HEK293 (cell line): ENCODE data around the gene TXNRD2.
A peak's percentile ranks its signal among the peaks of the same experiment; 100 is the strongest.

ENCODE experiments used
- CTCF ChIA-PET: fragments of 350-600 bp; formaldehyde crosslinking; extraction: SDS; loops from one replicate; lab custom pipeline; 2021; ENCODE audit warnings: antibody characterized with exemption; lab: Yijun Ruan, JAX
- POLR2A ChIA-PET: fragments of 300-600 bp; formaldehyde crosslinking; extraction: SDS; loops from one replicate; lab custom pipeline; 2020; ENCODE audit warnings: antibody characterized with exemption, inconsistent platforms; lab: Yijun Ruan, JAX
- H3K27ac ChIP-seq: fragments of 200-500 bp; sonication (Bioruptor generic); 2 replicates; pipeline ENCODE4 v1.5.1; 2014; ENCODE audit warnings: low read depth, low read length, control low read depth, inconsistent platforms; ENCODE audit errors: extremely low read depth
- H3K36me3 ChIP-seq, 2 experiments: fragments of 200-500 bp in 1 of 2; sonication (Bioruptor generic) in 1 of 2; 1 replicate in 1 of 2; 2 replicates in 1 of 2; pipeline ENCODE4 v1.5.1; 2014 to 2017; ENCODE audit warnings: inconsistent platforms in 2 of 2, low read length in 2 of 2; ENCODE audit not compliant: control insufficient read depth in 2 of 2, insufficient read depth in 1 of 2
- H3K4me1 ChIP-seq: fragments of 200-500 bp; sonication (Bioruptor generic); 2 replicates; pipeline ENCODE4 v1.5.1; 2014; ENCODE audit warnings: mild to moderate bottlenecking, low read length, inconsistent platforms; ENCODE audit not compliant: control insufficient read depth, insufficient read depth
- H3K4me3 ChIP-seq: 2 replicates; pipeline ENCODE4 v1.5.1; 2011; ENCODE audit warnings: low read depth, mild to moderate bottlenecking, control low read depth, low read length, moderate library complexity
- H3K9me3 ChIP-seq: fragments of 200-500 bp; sonication (Bioruptor generic); 2 replicates; pipeline ENCODE4 v1.5.1; 2014; ENCODE audit warnings: low read depth, low read length, inconsistent platforms; ENCODE audit not compliant: control insufficient read depth, insufficient read depth
- EGR2 ChIP-seq: fragments of 450-650 bp; formaldehyde crosslinking; IDR thresholded peaks from 2 replicates; pipeline ENCODE4 v1.5.1; 2016; ENCODE audit warnings: low read depth, missing biosample characterization, missing genetic modification characterization
- FEZF1 ChIP-seq: fragments of 450-650 bp; formaldehyde crosslinking; IDR thresholded peaks from 2 replicates; pipeline ENCODE4 v1.5.1; 2016; ENCODE audit warnings: missing biosample characterization, missing genetic modification characterization
- HOXC10 ChIP-seq: sonication (generic); formaldehyde crosslinking; IDR thresholded peaks from 2 replicates; pipeline ENCODE4 v1.8.1; 2023; ENCODE audit warnings: mild to moderate bottlenecking, missing genetic modification reagents
- KLF10 ChIP-seq: fragments of 450-650 bp; IDR thresholded peaks from 2 replicates; pipeline ENCODE4 v1.5.1; 2018; ENCODE audit warnings: missing biosample characterization, mild to moderate bottlenecking, missing genetic modification characterization
- OVOL3 ChIP-seq: fragments of 450-650 bp; formaldehyde crosslinking; IDR thresholded peaks from 2 replicates; pipeline ENCODE4 v1.5.1; 2016; ENCODE audit warnings: missing biosample characterization, missing genetic modification characterization
- PRDM4 ChIP-seq: fragments of 450-650 bp; formaldehyde crosslinking; IDR thresholded peaks from 2 replicates; pipeline ENCODE4 v1.5.1; 2017; ENCODE audit warnings: missing biosample characterization, missing genetic modification characterization
- REST ChIP-seq: fragments of 450-650 bp; formaldehyde crosslinking; IDR thresholded peaks from 2 replicates; pipeline ENCODE4 v1.5.1; 2016; ENCODE audit warnings: missing biosample characterization, missing genetic modification characterization
- SALL2 ChIP-seq: fragments of 450-650 bp; formaldehyde crosslinking; IDR thresholded peaks from 2 replicates; pipeline ENCODE4 v1.5.0; 2017; ENCODE audit warnings: missing biosample characterization, mild to moderate bottlenecking, missing genetic modification characterization, borderline replicate concordance
- SCRT2 ChIP-seq: fragments of 450-650 bp; formaldehyde crosslinking; IDR thresholded peaks from 2 replicates; pipeline ENCODE4 v1.5.1; 2016; ENCODE audit warnings: missing biosample characterization, missing genetic modification characterization
- TRIM28 ChIP-seq: IDR thresholded peaks from 2 replicates; pipeline ENCODE4 v1.6.1; 2011; ENCODE audit warnings: low read length, control low read depth, borderline replicate concordance
- ZBTB48 ChIP-seq: fragments of 450-650 bp; formaldehyde crosslinking; IDR thresholded peaks from 2 replicates; pipeline ENCODE4 v1.5.1; 2016; ENCODE audit warnings: missing biosample characterization, missing genetic modification characterization
- ZBTB7A ChIP-seq: fragments of 450-650 bp; formaldehyde crosslinking; IDR thresholded peaks from 2 replicates; pipeline ENCODE4 v1.5.1; 2016; ENCODE audit warnings: low read depth, missing biosample characterization, missing genetic modification characterization
- ZNF121 ChIP-seq: fragments of 450-650 bp; formaldehyde crosslinking; IDR thresholded peaks from 2 replicates; pipeline ENCODE4 v1.5.1; 2016; ENCODE audit warnings: missing biosample characterization, missing genetic modification characterization
- ZNF2 ChIP-seq: fragments of 450-650 bp; formaldehyde crosslinking; IDR thresholded peaks from 2 replicates; pipeline ENCODE4 v1.5.1; 2016; ENCODE audit warnings: missing biosample characterization, missing genetic modification characterization
- ZNF223 ChIP-seq: fragments of 450-650 bp; formaldehyde crosslinking; IDR thresholded peaks from 2 replicates; pipeline ENCODE4 v1.5.1; 2016; ENCODE audit warnings: missing biosample characterization, missing genetic modification characterization
- ZNF335 ChIP-seq: fragments of 450-650 bp; formaldehyde crosslinking; conservative IDR thresholded peaks from 2 replicates; pipeline ENCODE4 v1.5.1; 2016; ENCODE audit warnings: missing biosample characterization, missing genetic modification characterization
- ZNF391 ChIP-seq: fragments of 450-650 bp; formaldehyde crosslinking; IDR thresholded peaks from 2 replicates; pipeline ENCODE4 v1.5.1; 2016; ENCODE audit warnings: low read depth, missing biosample characterization, missing genetic modification characterization, borderline replicate concordance
- ZNF394 ChIP-seq: fragments of 450-650 bp; formaldehyde crosslinking; IDR thresholded peaks from 2 replicates; pipeline ENCODE4 v1.5.1; 2016; ENCODE audit warnings: missing biosample characterization, missing genetic modification characterization, mild to moderate bottlenecking, moderate library complexity, borderline replicate concordance
- ZNF416 ChIP-seq: fragments of 450-650 bp; formaldehyde crosslinking; IDR thresholded peaks from 2 replicates; pipeline ENCODE4 v1.5.1; 2016; ENCODE audit warnings: missing biosample characterization, missing genetic modification characterization
- ZNF529 ChIP-seq: fragments of 450-650 bp; formaldehyde crosslinking; IDR thresholded peaks from 2 replicates; pipeline ENCODE4 v1.5.1; 2017; ENCODE audit warnings: missing genetic modification characterization, missing biosample characterization; ENCODE audit not compliant: insufficient replicate concordance
- ZNF596 ChIP-seq: fragments of 450-650 bp; IDR thresholded peaks from 2 replicates; pipeline ENCODE4 v1.5.0; 2018; ENCODE audit warnings: missing biosample characterization, mild to moderate bottlenecking, missing genetic modification characterization, moderate library complexity
- ZNF600 ChIP-seq: fragments of 450-650 bp; formaldehyde crosslinking; IDR thresholded peaks from 2 replicates; pipeline ENCODE4 v1.5.1; 2016; ENCODE audit warnings: missing biosample characterization, missing genetic modification characterization
- ZNF624 ChIP-seq: fragments of 450-650 bp; formaldehyde crosslinking; IDR thresholded peaks from 2 replicates; pipeline ENCODE4 v1.5.1; 2017; ENCODE audit warnings: missing biosample characterization, missing genetic modification characterization
- ZNF639 ChIP-seq: fragments of 450-650 bp; formaldehyde crosslinking; IDR thresholded peaks from 2 replicates; pipeline ENCODE4 v1.5.1; 2016; ENCODE audit warnings: missing biosample characterization, missing genetic modification characterization
- ZNF654 ChIP-seq: fragments of 450-650 bp; formaldehyde crosslinking; IDR thresholded peaks from 2 replicates; pipeline ENCODE4 v1.5.1; 2016; ENCODE audit warnings: low read depth, missing biosample characterization, missing genetic modification characterization
- ZNF664 ChIP-seq: fragments of 450-650 bp; formaldehyde crosslinking; IDR thresholded peaks from 2 replicates; pipeline ENCODE4 v1.5.1; 2016; ENCODE audit warnings: missing biosample characterization, missing genetic modification characterization
- ZNF76 ChIP-seq: fragments of 450-650 bp; formaldehyde crosslinking; IDR thresholded peaks from 2 replicates; pipeline ENCODE4; 2016; ENCODE audit warnings: low read depth, missing biosample characterization, missing genetic modification characterization, borderline replicate concordance

TXNRD2 gene

GRCh38 chr22:19854778-19855503 is 86.7 kb downstream of the TXNRD2 start, which contains the start of the genes GNB1L and RTL10 (continued):
- TF ChIP-seq REST: no peak
- no peak for TF ChIP-seq ZNF529 (tag by site-specific recombination)
- TF ChIP-seq ZBTB7A: peak; percentile 50; the same call in 1 of the 2 replicates

GRCh38 chr22:19853879-19854777 is 87.5 kb downstream of the TXNRD2 start:
- ChIA-PET POLR2A (interaction anchor here (0.6 to 3.5 kb wide), 21 partner anchors 12 to 130 kb away, joined by 3 to 12 read pairs (median 5); partner anchors contain the start of genes GP1BB and TBX1), CTCF (interaction anchor here (0.9 to 1.3 kb wide), 3 partner anchors 12 to 56 kb away, joined by 3 to 9 read pairs (median 4); no protein-coding TSS in a partner anchor)
- Histone ChIP-seq H3K36me3 (peaks cover 0 to 38% of the 10 kb centered on the region in 2 experiments; a peak in 1 of 3 replicates), H3K9me3 (no peaks in the 10 kb centered on the region), H3K27ac (peak overlapping the region; percentile 95), H3K4me1 (no peaks in the 10 kb centered on the region), H3K4me3 (peak overlapping the region; percentile 86)
- TF ChIP-seq ZNF394 (tag by site-specific recombination) (peak; percentile 14; the same call in 1 of the 2 replicates), SCRT2 (tag by site-specific recombination) (peak; percentile 62; the same call in 1 of the 2 replicates), TRIM28 (no peak), OVOL3 (no peak), ZNF223 (tag by site-specific recombination) (peak; percentile 11; the same call in 1 of the 2 replicates), KLF10 (tag by site-specific recombination) (no peak), ZBTB48 (tag by site-specific recombination) (no peak), ZNF76 (tag by site-specific recombination) (no peak), ZNF416 (tag by site-specific recombination) (no peak), ZNF391 (tag by site-specific recombination) (peak; percentile 29; the same call in 1 of the 2 replicates), ZNF654 (no peak), HOXC10 (CRISPR knock-in tag) (peak; percentile 74; the same call in 1 of the 2 replicates), ZNF624 (tag by site-specific recombination) (no peak), FEZF1 (tag by site-specific recombination) (no peak), ZNF639 (tag by site-specific recombination) (0 out of 2 replicates have a peak, but pooled peaks have one; percentile 39), ZNF121 (tag by site-specific recombination) (0 out of 2 replicates have a peak, but pooled peaks have one; percentile 6), ZNF335 (tag by site-specific recombination) (peak; percentile 70; the same call in 1 of the 2 replicates), ZNF2 (tag by site-specific recombination) (peak; percentile 14; the same call in 1 of the 2 replicates), ZBTB7A (0 out of 2 replicates have a peak, but pooled peaks have one; percentile 61), EGR2 (tag by site-specific recombination) (0 out of 2 replicates have a peak, but pooled peaks have one; percentile 40), ZNF600 (tag by site-specific recombination) (peak; percentile 27; the same call in 1 of the 2 replicates), PRDM4 (tag by site-specific recombination) (peak; percentile 34; the same call in 1 of the 2 replicates), ZNF664 (no peak), SALL2 (tag by site-specific recombination) (no peak), ZNF596 (tag by site-specific recombination) (no peak)
